PC-9 (cell line): ENCODE measurements around the gene DCAKD. TPM values are rescaled to one million over a fixed set of nuclear protein-coding genes. Genes with fewer than 3 reads are reported as not detected.

Experiments used
- BruUV-seq: library from RNA; stranded (reverse); fragments of 400-500 nt; replicated peaks from 2 replicates; lab custom pipeline; 2021; lab: Mats Ljungman, UMichigan
- CTCF ChIA-PET: fragments of 300-600 bp; sonication (Branson Sonifier 250); formaldehyde crosslinking; loops from one replicate; lab custom pipeline; 2022; ENCODE audit warnings: antibody characterized with exemption; lab: Charles Lee
- POLR2A ChIA-PET: fragments of 300-600 bp; sonication (Branson Sonifier 250); formaldehyde crosslinking; loops from one replicate; lab custom pipeline; 2022; ENCODE audit warnings: antibody characterized with exemption; ENCODE audit not compliant: unreplicated experiment; lab: Charles Lee
- DNase-seq, 2 experiments: peaks; one replicate each; pipeline versions ENCODE4 v3.0.0 to v3.0.0-alpha.2; 2015 to 2022; ENCODE audit warnings: mixed read lengths in 1 of 2
- H2AFZ ChIP-seq: fragments of 200-600 bp; sonication (generic); 2 replicates; pipeline ENCODE4 v1.8.1; 2017; ENCODE audit warnings: antibody characterized with exemption
- H3F3A ChIP-seq: fragments of 200-600 bp; sonication (generic); 2 replicates; pipeline ENCODE4 v1.8.1; 2017; ENCODE audit warnings: antibody characterized with exemption, mild to moderate bottlenecking, low read depth; ENCODE audit not compliant: insufficient read depth
- H3K27ac ChIP-seq: fragments of 200-600 bp; sonication (generic); 2 replicates; pipeline ENCODE4 v1.6.1; 2016; ENCODE audit warnings: mixed run types
- H3K27me3 ChIP-seq: fragments of 200-600 bp; sonication (generic); 2 replicates; pipeline ENCODE4 v1.6.1; 2016; ENCODE audit warnings: low read depth, mixed run types; ENCODE audit not compliant: insufficient read depth
- H3K36me3 ChIP-seq: fragments of 200-600 bp; sonication (generic); 2 replicates; pipeline ENCODE4 v1.6.1; 2016; ENCODE audit warnings: low read depth, mixed run types
- H3K4me1 ChIP-seq: fragments of 200-600 bp; sonication (generic); replicated peaks from 2 replicates; pipeline ENCODE4 v1.6.1; 2016; ENCODE audit warnings: mixed run types; ENCODE audit not compliant: insufficient read depth
- H3K4me2 ChIP-seq: fragments of 200-600 bp; sonication (generic); 2 replicates; pipeline ENCODE4 v1.6.1; 2017; ENCODE audit warnings: mixed run types
- H3K4me3 ChIP-seq: fragments of 200-600 bp; sonication (generic); 2 replicates; pipeline ENCODE4 v1.6.1; 2016; ENCODE audit warnings: mixed run types
- H3K79me2 ChIP-seq: fragments of 200-600 bp; sonication (generic); 2 replicates; pipeline ENCODE4 v1.6.1; 2017; ENCODE audit warnings: low read depth, mixed run types
- H3K9me2 ChIP-seq: fragments of 200-600 bp; sonication (generic); 2 replicates; pipeline ENCODE4 v1.8.1; 2017; ENCODE audit warnings: mild to moderate bottlenecking; ENCODE audit not compliant: insufficient read depth
- H3K9me3 ChIP-seq: fragments of 200-600 bp; sonication (generic); 2 replicates; pipeline ENCODE4 v1.8.1; 2016; ENCODE audit warnings: low read depth; ENCODE audit not compliant: insufficient read depth
- H4K20me1 ChIP-seq: fragments of 200-600 bp; sonication (generic); 2 replicates; pipeline ENCODE4 v1.8.1; 2017; ENCODE audit not compliant: insufficient read depth
- CTCF ChIP-seq: fragments of 200-600 bp; sonication (generic); conservative IDR thresholded peaks from 2 replicates; pipeline ENCODE4 v1.6.1; 2017; ENCODE audit warnings: mixed run types, antibody characterized with exemption, mild to moderate bottlenecking, moderate library complexity
- EZH2 ChIP-seq: fragments of 200-600 bp; sonication (generic); IDR thresholded peaks from 2 replicates; pipeline ENCODE4 v1.8.0; 2017; ENCODE audit warnings: antibody characterized with exemption, low read depth
- intact Hi-C: fragments of 100-400 bp; cut with micrococcal nuclease; formaldehyde crosslinking; loops from one replicate; pipeline ENCODE4 v1.10.0; 2022; ENCODE audit not compliant: unreplicated experiment
- total RNA-seq: library from RNA; stranded (reverse); gene quantifications from 2 replicates; pipeline ENCODE4 v1.2.3, GENCODE V29; 2021

Gene DCAKD
- total RNA-seq, 1 experiment from 2014 or later, result 68.8 TPM

GRCh38 chr17:45050481-45051059 is 862 bp downstream of the DCAKD start:
- ChIA-PET CTCF (no interaction called here), POLR2A (interaction anchor here (0.6 to 1.5 kb wide), 2 partner anchors 9 to 11 kb away, joined by 6 to 11 read pairs; partner anchors contain the start of gene NMT1)
- BruUV-seq, result TSS peak; percentile 73
- Histone ChIP-seq H3K27ac (peak overlapping the region; percentile 92), H3K4me3 (peak overlapping the region; percentile 98), H3K79me2 (peaks cover 44% of the 10 kb centered on the region), H4K20me1 (0 out of 2 replicates have a peak, but pooled peaks cover 3% of the 10 kb centered on the region), H3K4me2 (peak overlapping the region; percentile 80), H3K36me3 (no peaks in the 10 kb centered on the region; the same call in 1 of the 2 replicates), H2AFZ (peak overlapping the region; percentile 84), H3F3A (peaks cover 66% of the 10 kb centered on the region), H3K9me2 (no peaks in the 10 kb centered on the region), H3K27me3 (no peaks in the 10 kb centered on the region), H3K4me1 (peaks cover 26% of the 10 kb centered on the region), H3K9me3 (no peaks in the 10 kb centered on the region)
- peak; percentile 56 to 75 for DNase-seq
- TF ChIP-seq CTCF (no peak), EZH2 (no peak)
- intact Hi-C loops, result loop anchor here (5.0 kb wide), 1 partner anchor 42 kb away; no protein-coding TSS in a partner anchor

GRCh38 chr17:45048795-45049563 is 2.5 kb downstream of the DCAKD start:
- no peaks in the 10 kb centered on the region; the same call in 1 of the 2 replicates for H3K36me3 ChIP-seq
- H3K4me3 ChIP-seq, result peak overlapping the region; percentile 98; the same call in 1 of the 2 replicates
- 0 out of 2 replicates have a peak, but pooled peaks cover 3% of the 10 kb centered on the region for H4K20me1 ChIP-seq
- H2AFZ ChIP-seq, result no peak overlapping the region
- TF ChIP-seq EZH2 (no peak), CTCF (peak; percentile 25; the same call in 1 of the 2 replicates)
- BruUV-seq, result no TSS peak
- peaks cover 61% of the 10 kb centered on the region for H3F3A ChIP-seq
- peak overlapping the region; percentile 80 for H3K4me2 ChIP-seq
- no peak overlapping the region for H3K27ac ChIP-seq
- H3K27me3 ChIP-seq, result no peaks in the 10 kb centered on the region
- intact Hi-C loops, result loop anchor here (5.0 kb wide), 1 partner anchor 83 kb away; the partner anchor contains the start of gene PLCD3
- H3K9me3 ChIP-seq, result no peaks in the 10 kb centered on the region
- POLR2A ChIA-PET, result interaction anchor here (0.6 to 0.8 kb wide), 2 partner anchors 40 to 372 kb away, joined by 3 to 17 read pairs; no protein-coding TSS in a partner anchor
- no peaks in the 10 kb centered on the region for H3K9me2 ChIP-seq
- CTCF ChIA-PET, result interaction anchor here (0.5 to 0.7 kb wide), 4 partner anchors 76 to 316 kb away, joined by 4 to 10 read pairs (median 5); no protein-coding TSS in a partner anchor
- H3K4me1 ChIP-seq, result peaks cover 26% of the 10 kb centered on the region
- H3K79me2 ChIP-seq, result peaks cover 54% of the 10 kb centered on the region
- no peak for DNase-seq

- Histone ChIP-seq H3F3A (peaks cover 43% of the 10 kb centered on the region), H3K36me3 (no peaks in the 10 kb centered on the region; the same call in 1 of the 2 replicates), H3K9me3 (no peaks in the 10 kb centered on the region), H3K4me2 (peak overlapping the region; percentile 16; the same call in 1 of the 2 replicates), H4K20me1 (peaks cover 3% of the 10 kb centered on the region), H2AFZ (no peak overlapping the region), H3K27me3 (no peaks in the 10 kb centered on the region), H3K4me3 (no peak overlapping the region), H3K4me1 (peaks cover 22% of the 10 kb centered on the region), H3K79me2 (peaks cover 60% of the 10 kb centered on the region), H3K9me2 (no peaks in the 10 kb centered on the region), H3K27ac (peak overlapping the region; percentile 60; the same call in 1 of the 2 replicates)
- intact Hi-C loops, result loop anchor here (5.0 kb wide), 1 partner anchor 86 kb away; the partner anchor contains the start of gene PLCD3
- no TSS peak for BruUV-seq
- CTCF ChIA-PET, result interaction anchor here (0.6 to 0.9 kb wide), 5 partner anchors 24 to 346 kb away, joined by 3 to 4 read pairs (median 3); no protein-coding TSS in a partner anchor
- TF ChIP-seq EZH2 (no peak), CTCF (no peak)
- DNase-seq, result no peak
- POLR2A ChIA-PET, result interaction anchor here (0.5 to 0.6 kb wide), 4 partner anchors 21 to 105 kb away, joined by 3 to 22 read pairs (median 6); no protein-coding TSS in a partner anchor
Observed at GRCh38 chr17:45046537-45047125, 4.8 kb downstream of the DCAKD start.
